Left ventricle myocardium superior (tissue), 1 donor: Measurements from ENCODE around the gene DCN. TPM values are rescaled to one million over a fixed set of nuclear protein-coding genes. Genes with fewer than 3 reads are reported as not detected.
"Not testable (repeated sequence)": the region's sequence is repeated elsewhere in the genome, so short reads cannot be mapped to it uniquely, and the experiment has no call there.

Source experiments
- ATAC-seq: fragments of 200-7000 bp; cut with Tn5 transposase; one replicate; pipeline ENCODE4 v1.9.1; 2020; ENCODE audit warnings: mild to moderate bottlenecking, moderate library complexity
- DNase-seq: peaks from one replicate; pipeline ENCODE4 v3.0.0-alpha.2; 2020
- intact Hi-C: fragments of 100-400 bp; cut with micrococcal nuclease; formaldehyde crosslinking; loops from one replicate; pipeline ENCODE4 v1.11.0; 2022
- long read RNA-seq: library from polyadenylated mRNA; unstranded; transcript quantifications from one replicate; pipeline ENCODE4 v2.0.0, GENCODE V29; 2021
- total RNA-seq: library from RNA; stranded (reverse); fragmentation: NEBNext Ultra II Directional; extraction: Animal tissue kit (Norgen Biotek cat#: 25700); gene quantifications from one replicate; pipeline ENCODE4 v1.2.1, GENCODE V29; 2021
- donor health status: DM: no; HTN: yes; CAD: no; lungs with severe emphysema.

Gene DCN, protein sequence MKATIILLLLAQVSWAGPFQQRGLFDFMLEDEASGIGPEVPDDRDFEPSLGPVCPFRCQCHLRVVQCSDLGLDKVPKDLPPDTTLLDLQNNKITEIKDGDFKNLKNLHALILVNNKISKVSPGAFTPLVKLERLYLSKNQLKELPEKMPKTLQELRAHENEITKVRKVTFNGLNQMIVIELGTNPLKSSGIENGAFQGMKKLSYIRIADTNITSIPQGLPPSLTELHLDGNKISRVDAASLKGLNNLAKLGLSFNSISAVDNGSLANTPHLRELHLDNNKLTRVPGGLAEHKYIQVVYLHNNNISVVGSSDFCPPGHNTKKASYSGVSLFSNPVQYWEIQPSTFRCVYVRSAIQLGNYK
- 741 TPM for total RNA-seq
- long read RNA-seq, full-length matches to known transcripts, result 700 of 764 reads
- long read RNA-seq, partial matches to known transcripts, result 50 of 764 reads
- long read RNA-seq, other reads (novel, unspliced or antisense), result 14 of 764 reads

DNA sequence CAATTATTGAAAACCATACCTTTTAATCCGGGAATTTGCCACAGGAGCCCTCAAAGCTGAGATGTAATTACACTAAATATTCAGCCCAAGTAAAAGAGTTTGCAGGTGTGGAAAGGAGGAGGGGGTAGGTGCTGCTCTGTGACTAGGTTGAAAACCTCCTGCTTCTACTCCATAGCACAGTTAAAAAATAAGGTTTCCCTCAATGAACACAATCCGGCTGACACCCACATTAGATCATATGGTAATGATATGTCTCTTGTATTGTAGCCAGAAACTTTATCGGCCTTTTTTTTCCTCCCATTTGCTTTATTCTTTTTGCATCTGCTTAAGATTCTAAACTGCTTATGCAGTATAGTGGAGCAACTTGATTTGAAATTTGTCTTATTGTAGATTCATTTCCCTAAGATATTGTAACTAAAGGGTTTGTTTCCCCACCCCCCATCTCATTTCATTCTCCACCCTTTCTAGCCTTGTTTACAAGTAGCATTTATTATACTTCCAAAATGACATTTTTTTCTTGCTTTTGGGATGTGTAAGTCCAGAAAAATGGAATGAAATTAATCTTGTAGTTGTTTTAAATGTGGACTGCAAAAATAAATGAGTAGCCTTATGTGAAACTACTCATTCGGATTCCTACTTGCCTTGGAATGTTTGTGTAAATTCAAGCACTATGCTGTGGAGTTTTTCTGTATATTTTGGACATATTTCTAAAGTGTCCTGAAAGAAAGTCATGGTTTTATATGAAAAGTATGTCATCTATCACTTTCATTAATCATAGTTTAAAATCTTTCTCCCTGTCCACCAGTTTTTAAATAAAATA is at the start of gene DCN:
DCN (minus strand) TSS at position 182 of the 820 bp plus-strand sequence. CDS start 4,265 bp downstream, outside the sequence.
- DNase-seq, result no peak
- ATAC-seq, result peak; percentile 47
- intact Hi-C loops, result no loop called here

DNA sequence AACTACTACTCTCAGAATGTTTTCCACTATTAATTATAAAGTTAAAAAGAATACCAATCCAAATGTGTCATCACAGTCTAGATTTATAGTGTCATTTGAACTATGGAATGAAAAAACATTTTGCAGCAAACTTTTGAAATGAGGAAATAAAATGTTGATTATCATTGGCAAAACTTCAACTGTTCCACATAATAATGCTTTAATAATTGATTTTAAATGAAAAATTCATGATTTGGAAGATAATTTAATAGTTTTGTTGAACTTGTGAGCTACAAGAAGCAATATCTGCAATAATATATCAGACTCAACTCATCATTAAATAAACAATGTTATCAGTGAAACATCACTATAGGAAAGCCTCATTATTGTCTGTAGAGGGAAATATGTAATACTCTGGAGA is 48.2 kb upstream of the DCN start:
- intact Hi-C loops, result no loop called here
- ATAC-seq (no peak), DNase-seq (no peak)

DNA sequence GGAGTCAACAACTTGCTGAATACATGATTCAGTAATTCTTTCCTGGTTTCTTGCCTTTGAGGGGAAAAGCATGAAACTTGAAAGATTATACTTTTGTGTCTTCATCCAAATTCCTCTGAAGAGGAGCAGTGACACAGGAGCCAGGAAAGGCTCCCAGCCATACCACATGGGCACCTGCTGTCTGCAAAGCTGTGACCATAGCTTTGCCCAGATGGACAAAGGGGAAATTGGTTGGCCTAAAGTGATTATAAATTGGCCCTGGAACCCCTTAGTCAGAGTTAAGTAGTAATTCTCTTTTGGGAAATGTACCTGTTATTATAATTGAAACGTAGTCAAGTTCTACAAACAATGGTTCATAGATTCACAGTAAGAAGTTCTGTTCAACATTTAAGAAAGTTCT is 44.3 kb upstream of the DCN start:
- ATAC-seq (no peak), DNase-seq (no peak)
- intact Hi-C loops, result no loop called here

DNA sequence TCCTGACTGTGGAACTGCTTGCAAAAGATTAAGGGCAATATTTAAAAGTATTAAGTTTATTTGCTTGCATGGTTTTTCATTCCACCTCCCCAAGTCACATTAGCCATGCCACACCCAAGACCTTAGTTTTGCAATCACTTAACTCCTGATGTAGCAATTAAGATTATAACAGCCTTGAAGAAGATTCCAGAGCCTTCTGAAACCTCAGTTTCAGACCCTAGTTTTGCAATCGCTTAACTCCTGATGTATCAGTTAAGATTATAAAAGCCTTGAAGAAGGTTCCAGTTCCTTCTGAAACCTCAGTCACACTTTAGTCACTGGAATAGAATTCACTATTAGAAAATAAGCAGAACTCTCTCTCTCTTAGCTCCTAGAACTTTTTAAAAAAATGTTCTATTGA is 42.7 kb upstream of the DCN start:
- ATAC-seq, result peak; percentile 88
- intact Hi-C loops, result no loop called here
- DNase-seq, result no peak

DNA sequence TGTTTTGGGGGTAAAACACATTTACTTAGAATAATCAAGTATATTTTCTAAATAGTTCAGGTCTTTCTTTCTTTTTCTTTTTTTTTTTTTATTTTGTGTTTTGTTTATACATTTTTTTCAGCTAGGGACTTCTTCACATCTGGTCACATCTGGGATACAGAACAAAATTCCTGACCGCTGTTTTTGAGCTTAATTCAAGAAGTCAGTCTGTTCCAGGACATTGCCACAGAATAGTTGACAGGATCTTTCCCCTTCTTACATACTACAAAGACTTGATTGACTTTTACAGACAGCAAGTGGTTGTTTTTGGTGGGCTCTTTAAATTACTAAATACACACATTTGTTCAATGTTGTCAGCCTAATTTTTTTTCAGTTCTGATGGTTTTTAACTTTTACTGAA is 41.8 kb upstream of the DCN start:
- intact Hi-C loops, result no loop called here
- peak; percentile 85 for ATAC-seq
- DNase-seq, result no peak

DNA sequence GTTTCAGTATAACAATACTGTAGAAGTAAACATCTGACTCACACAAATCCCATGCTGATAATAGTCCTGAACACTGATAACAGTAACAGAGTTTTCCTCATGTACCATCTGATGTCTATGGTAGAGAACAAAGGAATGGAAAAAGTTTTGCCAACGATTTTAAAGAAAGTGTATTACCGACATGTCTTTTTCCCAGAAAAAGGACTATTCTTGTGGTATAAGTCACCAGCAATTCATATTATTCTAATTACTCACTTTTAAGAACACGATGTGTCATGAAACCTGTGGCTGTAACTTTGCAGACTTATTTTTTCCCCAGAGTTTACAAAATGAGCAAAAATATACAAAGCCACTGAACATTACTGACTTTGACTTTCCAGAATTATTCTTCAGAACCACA is 40.1 kb upstream of the DCN start:
- ATAC-seq (peak; percentile 38), DNase-seq (no peak)
- intact Hi-C loops, result no loop called here

DNA sequence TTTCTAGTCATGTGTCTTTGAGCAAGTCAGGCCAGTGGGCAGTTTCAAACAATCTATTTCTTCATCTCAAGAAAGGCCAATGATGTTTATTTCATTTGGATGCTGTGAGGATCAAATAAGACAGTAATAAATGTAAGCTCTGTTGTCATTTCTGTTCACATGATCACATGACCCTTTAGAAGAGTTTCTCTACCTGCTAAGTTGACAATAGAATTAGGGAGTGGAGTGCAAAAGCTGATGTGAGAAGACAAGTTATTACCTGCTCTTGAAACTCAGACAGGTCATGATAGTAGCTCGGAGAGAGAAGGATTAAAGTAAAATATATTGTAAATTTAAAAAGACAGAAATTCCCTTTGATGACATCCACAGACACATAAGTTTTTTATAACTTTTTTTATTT is 37.3 kb upstream of the DCN start:
- DNase-seq, result no peak
- intact Hi-C loops, result no loop called here
- ATAC-seq, result no peak

DNA sequence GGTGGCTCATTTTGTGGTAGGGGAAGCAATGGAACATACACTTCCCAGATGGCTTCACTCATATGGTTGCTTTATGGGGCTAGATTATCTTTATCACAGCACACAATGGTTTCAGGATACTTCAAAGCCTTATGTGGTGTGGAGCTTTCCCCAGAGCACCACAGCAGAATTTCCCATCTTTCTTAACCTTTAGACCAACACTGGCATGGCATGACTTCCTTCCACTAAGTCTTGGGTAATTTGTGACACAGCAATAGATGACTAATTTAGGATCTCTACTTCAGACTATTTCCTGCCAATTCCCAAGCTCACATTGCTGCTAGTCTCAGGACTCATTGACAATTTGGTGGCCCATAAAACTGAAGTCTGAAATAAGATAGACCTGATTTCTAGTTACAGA is 36.9 kb upstream of the DCN start:
- ATAC-seq, result no peak
- no peak for DNase-seq
- intact Hi-C loops, result no loop called here

DNA sequence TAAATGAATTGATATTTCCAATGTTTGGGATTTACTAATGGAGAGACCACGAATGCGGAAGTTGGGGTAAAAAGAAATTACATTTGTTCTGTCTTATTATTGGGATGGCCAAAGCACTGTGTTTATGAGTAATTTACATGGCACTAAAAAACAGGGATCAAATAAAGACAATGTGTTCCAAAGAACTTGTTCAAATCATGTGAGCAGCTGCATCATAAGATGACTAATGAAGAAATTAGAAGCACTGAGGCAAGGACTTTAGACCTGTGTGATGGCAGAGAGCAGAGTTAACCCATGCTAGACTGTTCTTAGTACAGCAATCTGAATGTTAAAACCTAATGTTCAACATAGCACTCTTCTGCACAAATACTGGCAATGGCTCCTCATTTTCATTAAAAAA is 34.3 kb upstream of the DCN start:
- intact Hi-C loops, result no loop called here
- DNase-seq, result no peak
- ATAC-seq, result peak; percentile 28

DNA sequence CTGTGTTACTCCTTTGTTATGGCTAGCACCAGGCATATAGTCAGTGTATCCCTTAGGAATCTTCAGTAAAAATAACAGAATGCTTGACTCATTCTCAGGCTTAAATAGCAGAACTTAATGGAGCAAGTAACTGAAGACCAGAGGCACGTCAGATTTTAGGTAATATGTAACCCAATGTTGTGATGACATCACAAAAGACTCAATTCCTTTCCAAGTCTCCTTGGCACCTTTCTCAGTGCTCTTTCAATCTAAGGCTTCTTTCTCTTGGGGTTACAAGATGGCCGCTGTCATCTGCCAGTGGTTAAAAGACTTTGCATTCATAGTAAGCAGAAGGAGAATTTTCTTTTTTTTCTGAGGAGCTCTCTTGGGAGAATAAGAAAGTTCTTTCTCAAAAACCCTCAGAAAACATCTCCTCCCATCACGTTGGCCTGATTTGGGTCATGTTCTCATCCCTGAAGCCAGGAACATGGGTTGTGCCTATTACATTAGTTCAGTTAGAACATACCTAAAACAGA is 33.4 kb upstream of the DCN start:
- ATAC-seq, result peak; percentile 93
- no peak for DNase-seq
- intact Hi-C loops, result no loop called here

DNA sequence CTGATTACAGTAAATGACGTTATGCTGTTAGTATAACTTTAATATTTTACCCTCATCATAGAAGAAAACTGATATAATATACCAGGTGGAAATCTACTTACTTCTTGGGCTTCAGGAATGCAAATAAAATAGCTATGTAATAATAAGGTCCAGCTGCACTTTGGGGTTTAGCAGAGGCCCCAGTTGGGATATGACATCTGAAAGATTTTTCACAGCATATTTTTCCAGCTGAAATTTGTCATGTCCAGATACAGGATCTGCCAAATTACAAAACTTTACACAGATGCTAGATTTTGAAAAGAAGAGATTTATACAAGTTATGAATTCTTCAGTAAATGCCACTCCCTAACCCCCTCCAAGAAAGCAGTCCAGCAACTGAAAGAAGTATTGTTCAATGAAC is 29.2 kb upstream of the DCN start:
- DNase-seq, result no peak
- ATAC-seq, result peak; percentile 41
- intact Hi-C loops, result no loop called here

DNA sequence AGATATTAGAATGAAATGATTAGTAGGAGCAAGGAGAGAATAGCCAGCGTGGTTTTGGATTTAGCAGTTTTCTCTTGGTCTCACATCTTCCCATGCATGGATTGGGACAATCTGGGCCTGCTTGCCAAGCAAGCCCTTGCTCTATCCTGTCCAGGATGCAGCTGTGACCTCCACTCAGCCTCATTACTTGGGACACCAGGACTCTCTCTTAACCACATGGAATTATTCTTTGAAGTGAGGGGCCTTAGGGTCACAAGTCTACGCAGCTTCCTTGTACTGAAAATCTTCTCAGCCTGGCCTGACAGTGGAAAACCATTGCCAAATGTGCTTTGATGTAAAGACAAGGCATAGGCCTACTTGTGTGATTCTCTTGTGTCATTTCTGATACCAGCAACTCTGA is 28.0 kb upstream of the DCN start:
- intact Hi-C loops, result no loop called here
- DNase-seq (no peak), ATAC-seq (peak; percentile 40)

DNA sequence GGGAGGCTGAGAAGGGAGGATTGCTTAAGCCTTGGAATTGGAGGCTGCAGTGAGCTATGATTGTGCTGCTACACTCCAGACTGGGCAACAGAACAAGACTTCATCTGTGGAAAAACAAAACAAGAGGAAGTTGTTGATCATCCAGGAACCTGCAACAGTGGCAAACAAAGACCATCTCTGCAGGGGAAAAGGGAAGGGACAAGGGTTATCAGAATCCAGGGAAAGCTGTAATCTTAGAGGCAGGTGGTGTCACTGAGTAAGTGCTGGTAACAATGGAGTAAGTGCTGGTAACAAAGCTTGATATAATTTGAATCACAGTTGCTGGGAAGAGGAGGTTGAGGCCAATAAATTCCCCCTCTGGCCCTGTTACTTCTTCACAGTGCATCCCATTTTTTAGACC is 27.5 kb upstream of the DCN start:
- intact Hi-C loops, result no loop called here
- ATAC-seq (no peak), DNase-seq (no peak)

DNA sequence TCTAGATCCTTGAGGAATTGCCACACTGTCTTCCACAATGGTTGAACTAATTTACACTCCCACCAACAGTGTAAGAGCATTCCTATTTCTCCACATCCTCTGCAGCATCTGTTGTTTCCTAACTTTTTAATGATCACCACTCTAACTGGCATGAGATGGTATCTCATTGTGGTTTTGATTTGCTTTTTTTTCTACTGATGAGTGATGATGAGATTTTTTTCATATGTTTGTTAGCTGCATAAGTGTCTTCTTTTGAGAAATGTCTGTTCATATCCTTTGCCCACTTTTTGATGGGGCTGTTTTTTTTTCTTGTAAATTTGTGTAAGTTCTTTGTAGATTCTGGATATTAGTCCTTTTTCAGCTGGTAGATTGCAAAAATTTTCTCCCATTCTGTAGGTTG is 24.7 kb upstream of the DCN start:
- intact Hi-C loops, ATAC-seq: not testable (repeated sequence)

DNA sequence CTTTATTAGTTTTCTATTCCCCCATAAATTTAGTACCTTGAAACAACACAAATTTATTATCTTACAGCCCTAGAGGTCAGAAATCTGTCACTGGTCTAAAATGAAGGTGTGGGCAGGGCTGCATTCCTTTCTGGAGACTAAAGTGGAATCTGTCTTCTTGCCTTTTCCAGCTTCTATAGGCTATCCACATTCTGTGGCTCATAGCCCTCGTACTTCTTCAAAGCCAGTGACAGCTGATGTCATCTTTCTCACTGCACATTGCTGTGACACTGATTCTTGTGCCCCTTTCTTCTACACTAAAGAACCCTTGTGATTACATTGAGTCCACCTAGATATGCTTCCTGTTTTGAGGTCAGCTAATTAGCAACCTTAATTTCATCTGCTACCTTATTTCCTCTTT is 23.2 kb upstream of the DCN start:
- intact Hi-C loops, result no loop called here
- DNase-seq, result no peak
- no peak for ATAC-seq

More for the DNA sequence above, 24.7 kb upstream of the DCN start:
- DNase-seq, result not testable (repeated sequence)

DNA sequence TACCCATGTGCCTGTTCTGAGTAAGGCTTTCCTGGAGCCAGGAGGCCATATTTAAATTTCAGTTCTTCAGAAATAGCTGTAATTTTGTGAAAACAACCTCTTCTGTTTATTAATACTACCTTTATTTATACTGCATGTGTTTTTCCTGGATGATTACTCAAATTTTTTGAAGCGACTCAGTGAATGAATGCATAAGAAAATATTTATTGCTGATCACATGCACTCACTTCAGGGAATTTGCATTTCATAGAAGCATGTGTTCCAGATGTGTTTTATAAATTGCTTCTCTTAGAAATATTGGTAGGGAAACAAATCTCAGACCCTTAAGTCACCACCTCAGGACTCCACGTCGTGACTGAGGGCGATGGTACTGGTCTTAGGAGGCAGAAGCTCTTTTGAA is 21.8 kb upstream of the DCN start:
- DNase-seq, result no peak
- ATAC-seq, result no peak
- intact Hi-C loops, result no loop called here

DNA sequence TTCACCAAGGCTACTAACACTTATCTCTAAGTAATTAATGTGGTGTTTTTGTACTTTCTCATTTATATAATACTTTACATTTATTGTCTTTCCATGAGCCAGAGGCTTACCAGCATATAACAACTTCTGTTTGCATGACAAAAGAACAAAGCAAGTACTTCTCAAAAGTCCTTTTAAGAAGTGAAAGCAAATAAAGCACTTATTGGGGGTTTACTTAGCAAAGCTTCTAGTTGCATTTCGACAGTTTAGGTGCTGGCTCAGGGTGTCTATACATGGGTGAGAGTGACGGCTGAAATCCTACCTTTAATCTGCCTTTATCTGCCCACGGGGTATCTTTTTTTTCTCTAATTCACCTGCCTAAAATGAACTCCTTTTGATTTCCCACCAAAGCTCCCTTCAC is 21.0 kb upstream of the DCN start:
- ATAC-seq, result no peak
- intact Hi-C loops, result no loop called here
- DNase-seq, result no peak

DNA sequence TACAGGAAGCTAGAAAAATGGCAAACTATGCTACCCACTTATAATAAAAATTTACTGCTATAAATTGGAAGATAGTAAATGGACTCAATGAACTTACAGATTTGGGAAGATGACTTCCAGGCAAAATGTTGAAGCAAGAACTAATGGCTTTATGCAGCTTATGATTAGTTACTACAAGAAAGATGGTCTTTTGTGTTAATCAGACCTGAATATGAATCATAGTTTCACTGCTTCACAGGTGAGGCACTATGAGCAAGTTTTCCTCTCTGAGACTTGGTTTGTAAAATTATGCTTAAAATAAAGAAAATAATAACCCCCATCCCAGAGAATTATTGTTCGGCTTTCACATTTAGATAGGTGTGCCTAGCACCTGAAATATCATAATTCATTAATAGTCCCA is 19.8 kb upstream of the DCN start:
- no peak for DNase-seq
- intact Hi-C loops, result no loop called here
- ATAC-seq, result no peak

DNA sequence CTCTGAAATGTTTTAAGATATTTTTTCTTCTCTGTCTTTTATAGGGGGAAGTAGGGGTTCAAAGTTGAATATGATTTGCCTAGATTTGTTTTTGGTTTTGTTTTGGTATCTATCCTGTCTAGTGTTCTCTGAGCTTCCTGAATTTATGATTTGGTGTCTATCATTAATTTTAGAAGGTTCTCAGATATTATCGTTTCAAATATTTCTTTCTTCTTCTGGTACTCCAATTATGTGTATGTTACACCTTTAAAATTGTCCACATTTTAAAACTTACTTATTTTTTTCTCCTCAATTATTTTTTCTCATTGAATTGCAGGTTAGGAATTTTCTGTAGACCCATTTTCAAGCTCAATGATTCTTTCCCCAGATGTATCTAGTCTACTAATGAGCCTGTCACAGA is 13.8 kb upstream of the DCN start:
- ATAC-seq, result no peak
- intact Hi-C loops, result no loop called here

DNA sequence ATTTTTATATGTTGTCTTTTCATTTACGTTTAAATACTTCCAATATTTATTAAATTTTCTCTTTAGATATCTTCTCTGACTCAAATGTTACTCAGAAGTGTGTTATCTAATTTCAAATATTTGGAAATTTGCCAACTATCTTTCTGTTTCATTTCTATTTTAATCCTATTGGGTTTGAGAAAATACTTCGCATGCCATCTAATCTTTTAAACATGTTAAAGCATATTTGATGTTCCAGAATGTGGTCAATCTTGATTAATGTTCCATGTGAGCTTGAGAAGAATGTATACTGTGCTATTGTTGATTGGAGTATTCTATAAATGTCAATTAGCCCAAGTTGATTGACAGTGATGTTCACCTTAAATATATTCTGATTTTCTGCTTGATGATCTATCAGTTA is 11.9 kb upstream of the DCN start:
- intact Hi-C loops, result no loop called here
- ATAC-seq (no peak), DNase-seq (no peak)

More for the DNA sequence above, 13.8 kb upstream of the DCN start:
- DNase-seq, result no peak
